CD14-positive monocyte (primary cell): ENCODE data around the gene STON1. TPM values are rescaled to one million over a fixed set of nuclear protein-coding genes. Genes with fewer than 3 reads are reported as not detected.
"Not testable (repeated sequence)": the region's sequence is repeated elsewhere in the genome, so short reads cannot be mapped to it uniquely, and the experiment has no call there.

Experiments used
- DNase-seq, 3 donors: peaks; one replicate each; pipeline ENCODE4 v3.0.0-alpha.2; 2011 to 2022
- H2AFZ ChIP-seq: 2 replicates; pipeline ENCODE4 v1.6.0; 2012; ENCODE audit warnings: mild to moderate bottlenecking, low read depth, low read length, inconsistent platforms; ENCODE audit not compliant: insufficient read depth, poor library complexity, severe bottlenecking
- H3K27ac ChIP-seq, 2 donors: 1 replicate in 1 of 2; 2 replicates in 1 of 2; pipeline ENCODE4 v1.5.1; 2012 to 2013; ENCODE audit warnings: low read length in 2 of 2, control low read depth in 1 of 2, inconsistent platforms in 1 of 2, low read depth in 1 of 2, mild to moderate bottlenecking in 1 of 2
- H3K27me3 ChIP-seq, 2 donors: one replicate each; pipeline versions ENCODE4 v1.6.0 to v1.6.1; 2011 to 2013; ENCODE audit warnings: low read length in 2 of 2; ENCODE audit not compliant: control insufficient read depth in 2 of 2, insufficient read depth in 2 of 2
- H3K36me3 ChIP-seq, 2 donors: replicated peaks in 1 of 2; 1 replicate in 1 of 2; 2 replicates in 1 of 2; pipeline versions ENCODE4 v1.5.1 to v1.6.1; 2012 to 2013; ENCODE audit warnings: low read length in 2 of 2, control low read depth in 1 of 2, inconsistent platforms in 1 of 2, mild to moderate bottlenecking in 1 of 2; ENCODE audit not compliant: insufficient read depth in 2 of 2, control insufficient read depth in 1 of 2
- H3K4me1 ChIP-seq, 2 donors: 1 replicate in 1 of 2; 2 replicates in 1 of 2; pipeline versions ENCODE4 v1.5.1 to v1.6.1; 2012 to 2013; ENCODE audit warnings: low read length in 2 of 2, control low read depth in 1 of 2, inconsistent platforms in 1 of 2, mild to moderate bottlenecking in 1 of 2, moderate library complexity in 1 of 2; ENCODE audit not compliant: insufficient read depth in 2 of 2, control insufficient read depth in 1 of 2
- H3K4me2 ChIP-seq: replicated peaks from 2 replicates; pipeline ENCODE3; 2012; ENCODE audit warnings: low read length, moderate library complexity, mild to moderate bottlenecking; ENCODE audit not compliant: poor library complexity, severe bottlenecking; ENCODE audit errors: extremely low read depth
- H3K4me3 ChIP-seq, 3 experiments: fragments of 200-600 bp in 1 of 3; sonication (generic) in 1 of 3; replicated peaks in 1 of 3; 1 replicate in 2 of 3; 2 replicates in 1 of 3; pipeline ENCODE4 v1.5.1; 2011 to 2013; ENCODE audit warnings: low read length in 3 of 3, mild to moderate bottlenecking in 3 of 3, control low read depth in 2 of 3, low read depth in 2 of 3, inconsistent platforms in 1 of 3, moderate library complexity in 1 of 3
- H3K79me2 ChIP-seq: 2 replicates; pipeline ENCODE4 v1.6.0; 2012; ENCODE audit warnings: mild to moderate bottlenecking, control low read depth, inconsistent platforms, low read length, moderate library complexity; ENCODE audit not compliant: insufficient read depth
- H3K9ac ChIP-seq: 2 replicates; pipeline ENCODE4 v1.6.0; 2017; ENCODE audit warnings: low read length, mild to moderate bottlenecking; ENCODE audit not compliant: insufficient read depth, poor library complexity, severe bottlenecking
- H3K9me3 ChIP-seq, 2 donors: replicated peaks in 1 of 2; 1 replicate in 1 of 2; 2 replicates in 1 of 2; pipeline versions ENCODE4 v1.5.1 to v1.6.1; 2012 to 2013; ENCODE audit warnings: low read length in 2 of 2, control low read depth in 1 of 2; ENCODE audit not compliant: control insufficient read depth in 1 of 2, insufficient read depth in 1 of 2
- H4K20me1 ChIP-seq: 2 replicates; pipeline ENCODE4 v1.6.0; 2012; ENCODE audit warnings: mild to moderate bottlenecking, low read length, control low read depth, moderate library complexity; ENCODE audit not compliant: insufficient read depth
- H3K27ac Mint-ChIP-seq, 7 donors: one replicate each; pipeline ENCODE4 v1.8.0; 2020; ENCODE audit warnings: mild to moderate bottlenecking in 7 of 7, mixed read lengths in 7 of 7, moderate library complexity in 6 of 7, inconsistent platforms in 2 of 7
- H3K27me3 Mint-ChIP-seq, 3 donors: one replicate each; pipeline ENCODE4 v1.8.0; 2021 to 2022; ENCODE audit warnings: low read depth in 3 of 3, mild to moderate bottlenecking in 3 of 3, mixed read lengths in 3 of 3, moderate library complexity in 3 of 3, inconsistent platforms in 1 of 3
- H3K36me3 Mint-ChIP-seq, 2 donors: one replicate each; pipeline ENCODE4 v1.8.0; 2020; ENCODE audit warnings: mixed read lengths in 2 of 2, inconsistent platforms in 1 of 2, mild to moderate bottlenecking in 1 of 2
- H3K4me1 Mint-ChIP-seq: one replicate; pipeline ENCODE4 v1.8.0; 2020; ENCODE audit warnings: mild to moderate bottlenecking, mixed read lengths
- H3K4me3 Mint-ChIP-seq, 2 donors: one replicate each; pipeline ENCODE4 v1.8.0; 2020; ENCODE audit warnings: mild to moderate bottlenecking in 2 of 2, mixed read lengths in 2 of 2, moderate library complexity in 1 of 2
- H3K9me3 Mint-ChIP-seq, 7 donors: one replicate each; pipeline ENCODE4 v1.8.0; 2020 to 2022; ENCODE audit warnings: mixed read lengths in 7 of 7, mild to moderate bottlenecking in 6 of 7, moderate library complexity in 6 of 7, inconsistent platforms in 2 of 7
- WGBS: methylation state at CpG from one replicate; pipeline ENCODE4 v1.1.5; 2013; ENCODE audit warnings: missing lambda C conversion rate; ENCODE audit not compliant: insufficient coverage; 5-methylcytosine and 5-hydroxymethylcytosine counted together
- intact Hi-C, 2 donors: fragments of 100-400 bp; cut with micrococcal nuclease; formaldehyde crosslinking; loops; one replicate each; pipeline versions ENCODE4 v1.15.0 to v1.15.1; 2023
- polyA plus RNA-seq, 3 donors: library from polyadenylated mRNA; depleted of rRNA in 1 of 3; unstranded in 2 of 3; stranded (reverse) in 1 of 3; fragments of 300-500 nt in 2 of 3; fragments of >200 nt in 1 of 3; fragmentation: Illumina TruSeq in 2 of 3; gene quantifications; 1 replicate in 2 of 3; 2 replicates in 1 of 3; pipeline ENCODE4 v1.2.3, GENCODE V29; 2012 to 2021
- TF ChIP-seq, protein P1 (sequence below): fragments of 200-600 bp; IDR thresholded peaks from one replicate; pipeline ENCODE4 v1.8.0; 2022; ENCODE audit warnings: antibody characterized with exemption, mild to moderate bottlenecking

The STON1 gene
- polyA plus RNA-seq, 3 donors = 0.12 to 0.33 TPM; not detected in 1

DNA sequence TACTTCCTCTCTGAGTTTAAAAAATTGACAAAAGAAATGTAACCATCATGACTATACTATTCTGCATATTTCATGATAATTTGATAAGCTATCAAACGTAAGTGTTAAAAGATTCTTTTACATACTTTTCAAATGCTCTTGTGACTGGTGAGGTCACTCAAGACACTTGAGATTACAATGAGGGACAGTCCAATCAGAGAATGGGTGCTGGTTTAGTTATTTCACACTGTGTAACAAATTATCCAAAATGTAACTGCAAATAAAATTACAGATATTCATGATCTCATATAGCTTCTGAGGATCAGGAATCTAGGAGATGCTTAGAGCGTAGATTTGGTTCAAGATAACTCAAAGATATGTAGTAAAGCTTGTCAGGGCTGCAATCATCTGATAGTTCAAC, 83.3 kb downstream of the STON1 start:
- no peak overlapping the region for H3K4me3 Mint-ChIP-seq
- Histone ChIP-seq H3K36me3 (no peaks in the 10 kb centered on the region), H4K20me1 (no peaks in the 10 kb centered on the region), H3K4me1 (no peaks in the 10 kb centered on the region), H3K4me2 (no peak overlapping the region), H2AFZ (no peak overlapping the region), H3K27ac (no peak overlapping the region), H3K9me3 (no peaks in the 10 kb centered on the region), H3K27me3 (no peaks in the 10 kb centered on the region), H3K9ac (no peak overlapping the region), H3K79me2 (no peaks in the 10 kb centered on the region), H3K4me3 (no peak overlapping the region)
- peaks cover 0 to 9% (median 2%) of the 10 kb centered on the region in 3 donors for H3K27me3 Mint-ChIP-seq
- TF ChIP-seq, protein P1, sequence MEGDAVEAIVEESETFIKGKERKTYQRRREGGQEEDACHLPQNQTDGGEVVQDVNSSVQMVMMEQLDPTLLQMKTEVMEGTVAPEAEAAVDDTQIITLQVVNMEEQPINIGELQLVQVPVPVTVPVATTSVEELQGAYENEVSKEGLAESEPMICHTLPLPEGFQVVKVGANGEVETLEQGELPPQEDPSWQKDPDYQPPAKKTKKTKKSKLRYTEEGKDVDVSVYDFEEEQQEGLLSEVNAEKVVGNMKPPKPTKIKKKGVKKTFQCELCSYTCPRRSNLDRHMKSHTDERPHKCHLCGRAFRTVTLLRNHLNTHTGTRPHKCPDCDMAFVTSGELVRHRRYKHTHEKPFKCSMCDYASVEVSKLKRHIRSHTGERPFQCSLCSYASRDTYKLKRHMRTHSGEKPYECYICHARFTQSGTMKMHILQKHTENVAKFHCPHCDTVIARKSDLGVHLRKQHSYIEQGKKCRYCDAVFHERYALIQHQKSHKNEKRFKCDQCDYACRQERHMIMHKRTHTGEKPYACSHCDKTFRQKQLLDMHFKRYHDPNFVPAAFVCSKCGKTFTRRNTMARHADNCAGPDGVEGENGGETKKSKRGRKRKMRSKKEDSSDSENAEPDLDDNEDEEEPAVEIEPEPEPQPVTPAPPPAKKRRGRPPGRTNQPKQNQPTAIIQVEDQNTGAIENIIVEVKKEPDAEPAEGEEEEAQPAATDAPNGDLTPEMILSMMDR = no peak
- intact Hi-C loops = no loop called here
- DNase-seq = no peak
- WGBS = no CpG with 5 or more reads among the region's 2 CpGs
- no peaks in the 10 kb centered on the region for H3K36me3 Mint-ChIP-seq
- H3K27ac Mint-ChIP-seq = no peak overlapping the region
- peaks cover 2 to 12% (median 5%) of the 10 kb centered on the region in 7 donors for H3K9me3 Mint-ChIP-seq
- H3K4me1 Mint-ChIP-seq = no peaks in the 10 kb centered on the region

DNA sequence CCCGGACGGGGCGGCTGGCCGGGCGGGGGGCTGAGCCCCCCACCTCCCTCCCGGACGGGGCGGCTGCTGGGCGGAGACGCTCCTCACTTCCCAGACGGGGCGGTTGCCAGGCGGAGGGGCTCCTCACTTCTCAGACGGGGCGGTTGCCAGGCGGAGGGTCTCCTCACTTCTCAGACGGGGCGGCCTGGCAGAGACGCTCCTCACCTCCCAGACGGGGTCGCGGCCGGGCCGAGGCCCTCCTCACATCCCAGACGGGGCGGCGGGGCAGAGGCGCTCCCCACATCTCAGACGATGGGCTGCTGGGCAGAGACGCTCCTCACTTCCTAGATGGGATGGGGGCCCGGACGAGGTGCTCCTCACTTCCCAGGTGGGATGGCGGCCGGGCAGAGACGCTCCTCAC, 84.6 kb downstream of the STON1 start:
- H3K36me3 ChIP-seq, H3K4me3 ChIP-seq, H3K4me2 ChIP-seq, H3K79me2 ChIP-seq, H3K27me3 ChIP-seq, H2AFZ ChIP-seq, H4K20me1 ChIP-seq, H3K4me3 Mint-ChIP-seq, H3K9ac ChIP-seq, H3K4me1 ChIP-seq, H3K36me3 Mint-ChIP-seq, H3K27me3 Mint-ChIP-seq, DNase-seq, H3K27ac Mint-ChIP-seq, H3K9me3 ChIP-seq, intact Hi-C loops, H3K4me1 Mint-ChIP-seq, H3K27ac ChIP-seq: not testable (repeated sequence)
- H3K9me3 Mint-ChIP-seq = peaks cover 2 to 12% (median 5%) of the 10 kb centered on the region in 7 donors
- WGBS = 100% methylated on average over 9 of the region's 35 CpGs
